Measurements from ENCODE around the gene CARHSP1.
"Not testable (repeated sequence)": the region's sequence is repeated elsewhere in the genome, so short reads cannot be mapped to it uniquely, and the experiment has no call there.

GRCh38 chr16:8837594-8837993 is 31.2 kb downstream of the CARHSP1 start:
- not testable (repeated sequence) for TF ChIP-seq CTCF, POLR2A (IDR thresholded peaks at IDR 0.05)
